ENCODE results near the gene PPP1R12A.

The PPP1R12A gene

GRCh38 chr12:79766705-79767464, 168.0 kb downstream of the PPP1R12A start:
- no peak for DNase-seq (ENCODE audit: low read depth)

- DNase-seq (ENCODE audit: low read depth): no peak
These were observed 169.7 kb downstream of the PPP1R12A start for GRCh38 chr12:79765157-79765556.

GRCh38 chr12:79764641-79765040, 170.3 kb downstream of the PPP1R12A start:
- DNase-seq (ENCODE audit: low read depth): no peak

GRCh38 chr12:79763766-79764452, 171.0 kb downstream of the PPP1R12A start:
- no peak for DNase-seq (ENCODE audit: low read depth)

GRCh38 chr12:79761341-79761740, 173.6 kb downstream of the PPP1R12A start:
- DNase-seq (ENCODE audit: low read depth): no peak

- no peak for DNase-seq (ENCODE audit: low read depth)
These were observed 187.6 kb downstream of the PPP1R12A start for GRCh38 chr12:79747274-79747673.

GRCh38 chr12:79737875-79738718, 196.8 kb downstream of the PPP1R12A start:
- DNase-seq (ENCODE audit: low read depth): no peak

GRCh38 chr12:79732638-79733037, 202.3 kb downstream of the PPP1R12A start:
- DNase-seq (ENCODE audit: low read depth): no peak

- peak; percentile 45 for DNase-seq (ENCODE audit: low read depth)
These were observed 208.9 kb downstream of the PPP1R12A start for GRCh38 chr12:79725987-79726386.

Measured in GM04503 (cell line).